Ovary (tissue), 1 donor: Measurements from ENCODE around the gene C1orf185.
"Not testable (repeated sequence)": the region's sequence is repeated elsewhere in the genome, so short reads cannot be mapped to it uniquely, and the experiment has no call there.

Source experiments
- EP300 ChIP-seq: sonication (generic); formaldehyde crosslinking; IDR thresholded peaks from one replicate; pipeline ENCODE4 v1.6.1; 2017; ENCODE audit warnings: antibody characterized with exemption
- POLR2A ChIP-seq: fragments of 450-650 bp; IDR thresholded peaks from one replicate; pipeline ENCODE4 v1.6.1; 2017; ENCODE audit warnings: antibody characterized with exemption, mild to moderate bottlenecking, moderate library complexity

- TF ChIP-seq POLR2A, EP300: not testable (repeated sequence)
Observed at GRCh38 chr1:51137696-51138095, 35.7 kb downstream of the C1orf185 start.
